HG03135 (cell line): Measurements from ENCODE around the gene SLC46A3.
"Not testable (repeated sequence)": the region's sequence is repeated elsewhere in the genome, so short reads cannot be mapped to it uniquely, and the experiment has no call there.

Experiments used
- ATAC-seq: cut with Tn5 transposase; IDR thresholded peaks from one replicate; pipeline ENCODE4 v1.9.1; 2021; ENCODE audit warnings: mild to moderate bottlenecking, moderate library complexity; ENCODE audit not compliant: unreplicated experiment

SLC46A3 gene

GRCh38 chr13:28734906-28735305 lies 16.1 kb upstream of the SLC46A3 start:
- ATAC-seq = no peak

- no peak for ATAC-seq
These were observed 12.0 kb upstream of the SLC46A3 start for GRCh38 chr13:28730762-28731161.

GRCh38 chr13:28729541-28729940 lies 10.8 kb upstream of the SLC46A3 start:
- no peak for ATAC-seq

GRCh38 chr13:28728642-28729041 lies 9.9 kb upstream of the SLC46A3 start:
- no peak for ATAC-seq

GRCh38 chr13:28725046-28725610 lies 6.4 kb upstream of the SLC46A3 start:
- no peak for ATAC-seq

GRCh38 chr13:28723806-28724205 lies 5.0 kb upstream of the SLC46A3 start:
- no peak for ATAC-seq

- no peak for ATAC-seq
These were observed 671 bp upstream of the SLC46A3 start for GRCh38 chr13:28719227-28720055.

GRCh38 chr13:28718196-28718542 lies 601 bp downstream of the SLC46A3 start:
- peak; percentile 27 for ATAC-seq

- ATAC-seq = no peak
These were observed 1.6 kb downstream of the SLC46A3 start for GRCh38 chr13:28717170-28717569.

GRCh38 chr13:28716511-28716910 lies 2.3 kb downstream of the SLC46A3 start:
- no peak for ATAC-seq

- no peak for ATAC-seq
These were observed 4.1 kb downstream of the SLC46A3 start for GRCh38 chr13:28714651-28715050.

- ATAC-seq = no peak
These were observed 8.6 kb downstream of the SLC46A3 start for GRCh38 chr13:28710161-28710560.

GRCh38 chr13:28707629-28708427 lies 10.9 kb downstream of the SLC46A3 start:
- peak; percentile 97 for ATAC-seq

- ATAC-seq = no peak
These were observed 13.2 kb downstream of the SLC46A3 start for GRCh38 chr13:28705461-28706083.

- ATAC-seq = no peak
These were observed 13.9 kb downstream of the SLC46A3 start for GRCh38 chr13:28704919-28705318.

GRCh38 chr13:28704282-28704681 lies 14.5 kb downstream of the SLC46A3 start:
- no peak for ATAC-seq

GRCh38 chr13:28699246-28699645 lies 19.5 kb downstream of the SLC46A3 start:
- no peak for ATAC-seq

- ATAC-seq = no peak
These were observed 21.3 kb downstream of the SLC46A3 start for GRCh38 chr13:28697441-28697840.

GRCh38 chr13:28693605-28694491 lies 24.9 kb downstream of the SLC46A3 start:
- not testable (repeated sequence) for ATAC-seq

GRCh38 chr13:28685892-28686291 lies 32.9 kb downstream of the SLC46A3 start:
- ATAC-seq = no peak
